Trophoblast cell (in vitro differentiated cells and primary cell): Measurements from ENCODE around the gene TESK1.

Experiments used
- DNase-seq, 2 donors: peaks; one replicate each; pipeline ENCODE4 v3.0.0-alpha.2; 2016
- H2AFZ ChIP-seq: 2 replicates; pipeline ENCODE4 v1.6.1; 2013; ENCODE audit warnings: low read length, moderate library complexity, mild to moderate bottlenecking; ENCODE audit not compliant: insufficient read depth, poor library complexity
- H2AK5ac ChIP-seq: 2 replicates; pipeline ENCODE4 v1.6.1; 2013; ENCODE audit warnings: mild to moderate bottlenecking, low read length
- H2BK120ac ChIP-seq: 2 replicates; pipeline ENCODE4 v1.6.1; 2013; ENCODE audit warnings: low read length, mild to moderate bottlenecking, moderate library complexity; ENCODE audit not compliant: insufficient read depth, poor library complexity
- H2BK12ac ChIP-seq: 2 replicates; pipeline ENCODE4 v1.6.1; 2013; ENCODE audit warnings: mild to moderate bottlenecking, low read length, moderate library complexity
- H2BK5ac ChIP-seq: 2 replicates; pipeline ENCODE4 v1.6.1; 2013; ENCODE audit warnings: low read length, low read depth, moderate library complexity, mild to moderate bottlenecking; ENCODE audit not compliant: poor library complexity
- H3K14ac ChIP-seq: 2 replicates; pipeline ENCODE4 v1.6.1; 2013; ENCODE audit warnings: mild to moderate bottlenecking, low read length
- H3K18ac ChIP-seq: 2 replicates; pipeline ENCODE4 v1.6.1; 2013; ENCODE audit warnings: mild to moderate bottlenecking, low read length
- H3K23ac ChIP-seq: 2 replicates; pipeline ENCODE4 v1.6.1; 2013; ENCODE audit warnings: low read length
- H3K27ac ChIP-seq: 2 replicates; pipeline ENCODE4 v1.5.1; 2013; ENCODE audit warnings: low read depth, mild to moderate bottlenecking, inconsistent platforms, low read length, moderate library complexity
- H3K27me3 ChIP-seq: 2 replicates; pipeline ENCODE4 v1.6.1; 2013; ENCODE audit warnings: inconsistent platforms, mild to moderate bottlenecking, low read length, moderate library complexity; ENCODE audit not compliant: insufficient read depth
- H3K36me3 ChIP-seq, 2 experiments: 1 replicate in 1 of 2; 2 replicates in 1 of 2; pipeline ENCODE4 v1.6.1; 2013; ENCODE audit warnings: low read length in 2 of 2, mild to moderate bottlenecking in 2 of 2, moderate library complexity in 1 of 2; ENCODE audit not compliant: insufficient read depth in 2 of 2, control insufficient read depth in 1 of 2
- H3K4ac ChIP-seq: 2 replicates; pipeline ENCODE4 v1.6.1; 2013; ENCODE audit warnings: low read depth, mild to moderate bottlenecking, low read length, moderate library complexity
- H3K4me1 ChIP-seq, 2 experiments: 1 replicate in 1 of 2; 2 replicates in 1 of 2; pipeline ENCODE4 v1.6.1; 2013; ENCODE audit warnings: low read length in 2 of 2, mild to moderate bottlenecking in 2 of 2, moderate library complexity in 1 of 2; ENCODE audit not compliant: insufficient read depth in 2 of 2, control insufficient read depth in 1 of 2
- H3K4me2 ChIP-seq: 2 replicates; pipeline ENCODE4 v1.6.1; 2013; ENCODE audit warnings: inconsistent platforms, mild to moderate bottlenecking, low read length, moderate library complexity
- H3K4me3 ChIP-seq: 2 replicates; pipeline ENCODE4 v1.5.1; 2013; ENCODE audit warnings: mild to moderate bottlenecking, low read depth, low read length, inconsistent platforms
- H3K79me1 ChIP-seq: one replicate; pipeline ENCODE4 v1.6.1; 2013; ENCODE audit warnings: low read length
- H3K79me2 ChIP-seq: 2 replicates; pipeline ENCODE4 v1.6.1; 2013; ENCODE audit warnings: low read length, mild to moderate bottlenecking; ENCODE audit not compliant: control insufficient read depth, insufficient read depth, poor library complexity
- H3K9ac ChIP-seq: 2 replicates; pipeline ENCODE4 v1.6.1; 2013; ENCODE audit warnings: mild to moderate bottlenecking, low read length
- H3K9me3 ChIP-seq: 2 replicates; pipeline ENCODE4 v1.6.1; 2013; ENCODE audit warnings: low read depth, mild to moderate bottlenecking, control low read depth, inconsistent platforms, low read length; ENCODE audit not compliant: insufficient read depth
- H4K12ac ChIP-seq: 2 replicates; pipeline ENCODE4 v1.6.1; 2013; ENCODE audit warnings: low read depth, mild to moderate bottlenecking, low read length, moderate library complexity
- H4K8ac ChIP-seq: 2 replicates; pipeline ENCODE4 v1.6.1; 2013; ENCODE audit warnings: low read depth, mild to moderate bottlenecking, low read length, moderate library complexity
- H4K91ac ChIP-seq: one replicate; pipeline ENCODE4 v1.6.1; 2013; ENCODE audit warnings: low read depth, mild to moderate bottlenecking, low read length, moderate library complexity
- WGBS: extraction: QIAGEN DNeasy Blood & Tissue Kit; methylation state at CpG from one replicate; pipeline ENCODE4 v1.1.7; 2013; ENCODE audit warnings: missing lambda C conversion rate; ENCODE audit not compliant: insufficient read length, insufficient coverage; ENCODE audit errors: extremely low coverage; 5-methylcytosine and 5-hydroxymethylcytosine counted together

Gene TESK1

DNA sequence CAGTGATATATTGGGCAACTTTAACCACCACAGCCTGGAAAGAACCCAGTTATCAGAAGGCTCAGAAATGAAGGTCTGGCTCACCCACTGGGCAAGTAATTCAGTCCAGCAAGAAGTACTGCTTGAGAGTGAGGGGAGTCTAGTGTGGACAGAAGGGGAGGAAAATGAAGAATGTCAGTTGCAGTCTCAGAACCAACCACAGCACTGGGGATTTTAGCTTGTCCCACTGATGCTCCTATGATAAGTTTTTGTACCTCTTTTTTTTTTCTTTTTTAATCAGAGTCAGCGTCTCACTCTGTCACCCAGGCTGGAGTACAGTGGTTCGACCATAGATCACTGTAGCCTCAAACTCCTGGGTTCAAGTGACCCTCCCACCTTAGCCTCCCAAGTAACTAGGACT lies 22.5 kb downstream of the TESK1 start:
- H3K4me2 ChIP-seq, result no peak overlapping the region
- no peaks in the 10 kb centered on the region for H3K9me3 ChIP-seq
- H2AFZ ChIP-seq, result no peak overlapping the region
- no peak overlapping the region for H3K4ac ChIP-seq
- H3K14ac ChIP-seq, result no peak overlapping the region
- H2BK120ac ChIP-seq, result no peak overlapping the region
- H3K9ac ChIP-seq, result no peak overlapping the region
- no peak for DNase-seq
- no CpG with 5 or more reads among the region's 2 CpGs for WGBS
- H3K36me3 ChIP-seq, result no peaks in the 10 kb centered on the region
- no peak overlapping the region for H2BK5ac ChIP-seq
- H3K18ac ChIP-seq, result no peak overlapping the region
- H2AK5ac ChIP-seq, result no peak overlapping the region
- H3K4me3 ChIP-seq, result no peak overlapping the region
- H4K8ac ChIP-seq, result no peak overlapping the region
- H3K27ac ChIP-seq, result no peak overlapping the region
- no peak overlapping the region for H4K91ac ChIP-seq
- no peaks in the 10 kb centered on the region for H3K4me1 ChIP-seq
- no peak overlapping the region for H3K23ac ChIP-seq
- no peaks in the 10 kb centered on the region for H3K79me2 ChIP-seq
- no peak overlapping the region for H2BK12ac ChIP-seq
- no peaks in the 10 kb centered on the region for H3K27me3 ChIP-seq
- H4K12ac ChIP-seq, result no peak overlapping the region
- no peaks in the 10 kb centered on the region for H3K79me1 ChIP-seq

DNA sequence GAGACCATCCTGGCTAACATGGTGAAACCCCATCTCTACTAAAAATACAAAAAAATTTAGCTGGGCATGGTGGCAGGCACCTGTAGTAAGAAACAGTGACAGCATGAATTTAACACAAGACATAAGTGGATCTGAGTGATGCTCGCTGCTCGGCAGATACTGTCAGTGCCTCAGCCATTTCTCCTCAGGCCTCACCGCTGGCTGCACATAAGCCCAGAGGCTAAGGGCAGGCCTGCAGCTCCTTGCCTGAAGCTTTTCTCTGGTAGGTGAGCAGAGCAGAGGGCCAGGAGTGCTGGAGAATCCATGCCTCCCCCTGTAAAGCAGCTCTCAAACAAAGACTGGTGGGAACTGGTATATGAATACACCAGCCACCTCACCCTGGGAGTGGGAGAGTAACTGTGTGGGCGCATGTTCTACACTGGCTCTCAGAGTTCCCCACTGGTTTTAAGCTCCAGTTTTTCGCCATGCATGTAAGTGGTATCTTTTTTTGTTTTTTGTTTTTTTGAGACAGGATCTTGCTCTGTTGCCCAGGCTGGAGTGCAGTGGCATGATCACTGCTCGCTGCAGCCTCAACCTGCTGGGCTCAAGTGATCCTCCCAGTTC lies 23.4 kb downstream of the TESK1 start:
- Histone ChIP-seq H3K27me3 (no peaks in the 10 kb centered on the region), H4K12ac (no peak overlapping the region), H3K79me2 (no peaks in the 10 kb centered on the region), H2BK120ac (no peak overlapping the region), H3K79me1 (no peaks in the 10 kb centered on the region), H3K27ac (no peak overlapping the region), H2BK12ac (no peak overlapping the region), H2BK5ac (no peak overlapping the region), H3K4me1 (no peaks in the 10 kb centered on the region), H3K9me3 (no peaks in the 10 kb centered on the region), H3K9ac (no peak overlapping the region), H3K4ac (no peak overlapping the region), H3K4me3 (no peak overlapping the region), H3K4me2 (no peak overlapping the region), H2AFZ (no peak overlapping the region), H4K91ac (no peak overlapping the region), H3K36me3 (no peaks in the 10 kb centered on the region), H2AK5ac (no peak overlapping the region), H3K23ac (no peak overlapping the region), H3K14ac (no peak overlapping the region), H4K8ac (no peak overlapping the region), H3K18ac (no peak overlapping the region)
- no peak for DNase-seq
- no CpG with 5 or more reads among the region's 6 CpGs for WGBS

DNA sequence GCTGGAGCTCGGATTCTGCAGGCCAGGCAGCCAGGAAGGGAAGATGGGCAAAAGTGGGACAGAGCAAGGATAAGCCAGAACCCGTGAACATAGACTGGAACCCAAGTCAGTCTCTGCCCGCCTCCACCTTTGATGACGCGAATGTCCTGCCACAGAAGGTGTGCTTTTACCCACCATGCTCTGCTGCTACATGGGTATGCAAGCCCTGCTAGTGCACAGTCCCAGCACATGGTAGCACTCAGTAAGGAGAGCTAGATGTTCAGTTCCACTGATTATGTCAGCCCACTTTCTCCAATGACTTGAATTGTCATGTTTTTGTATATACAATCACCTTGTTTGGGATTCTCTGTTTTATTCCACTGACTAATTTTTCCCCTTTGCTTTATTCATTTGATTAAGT lies 24.5 kb downstream of the TESK1 start:
- Histone ChIP-seq H3K4me3 (no peak overlapping the region), H3K23ac (no peak overlapping the region), H3K4ac (no peak overlapping the region), H3K36me3 (no peaks in the 10 kb centered on the region), H3K79me1 (no peaks in the 10 kb centered on the region), H3K4me1 (no peaks in the 10 kb centered on the region), H3K9me3 (no peaks in the 10 kb centered on the region), H2AK5ac (no peak overlapping the region), H3K27ac (no peak overlapping the region), H2BK12ac (no peak overlapping the region), H2BK120ac (no peak overlapping the region), H4K12ac (no peak overlapping the region), H3K4me2 (no peak overlapping the region), H2AFZ (no peak overlapping the region), H4K8ac (no peak overlapping the region), H3K14ac (no peak overlapping the region), H2BK5ac (no peak overlapping the region), H3K9ac (no peak overlapping the region), H3K79me2 (no peaks in the 10 kb centered on the region), H4K91ac (no peak overlapping the region), H3K18ac (no peak overlapping the region), H3K27me3 (no peaks in the 10 kb centered on the region)
- WGBS, result no CpG with 5 or more reads among the region's 5 CpGs
- no peak for DNase-seq

DNA sequence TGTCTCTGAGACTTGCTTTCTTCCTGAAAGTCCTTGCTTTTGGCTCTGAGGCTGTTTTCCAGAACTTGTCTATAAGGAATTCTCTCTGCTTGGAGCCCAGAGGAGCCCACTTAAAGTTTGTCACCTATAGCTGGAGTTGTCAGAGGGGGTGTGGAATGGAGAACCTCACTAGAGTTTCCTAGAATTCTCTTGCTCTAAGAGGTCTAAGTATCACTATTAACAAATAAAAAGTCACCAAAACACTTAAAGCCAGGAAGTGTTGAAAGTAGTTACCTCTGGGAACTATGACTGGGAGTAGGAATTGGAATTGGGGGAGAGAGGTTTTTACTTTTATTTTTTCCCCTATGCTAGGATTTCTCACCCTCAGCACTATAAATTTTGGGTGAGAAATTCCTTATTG lies 30.7 kb downstream of the TESK1 start:
- no peak overlapping the region for H4K12ac ChIP-seq
- H3K27ac ChIP-seq, result no peak overlapping the region
- H2AK5ac ChIP-seq, result no peak overlapping the region
- no peaks in the 10 kb centered on the region for H3K9me3 ChIP-seq
- DNase-seq, result no peak
- no peak overlapping the region for H4K91ac ChIP-seq
- no peak overlapping the region for H3K23ac ChIP-seq
- no peak overlapping the region for H3K4ac ChIP-seq
- no peak overlapping the region for H3K4me3 ChIP-seq
- no peak overlapping the region for H2BK120ac ChIP-seq
- H3K36me3 ChIP-seq, result no peaks in the 10 kb centered on the region
- no peaks in the 10 kb centered on the region for H3K79me2 ChIP-seq
- H3K27me3 ChIP-seq, result no peaks in the 10 kb centered on the region
- no peak overlapping the region for H2AFZ ChIP-seq
- no peak overlapping the region for H2BK12ac ChIP-seq
- no peak overlapping the region for H3K9ac ChIP-seq
- no peak overlapping the region for H3K18ac ChIP-seq
- H3K79me1 ChIP-seq, result no peaks in the 10 kb centered on the region
- no peak overlapping the region for H3K14ac ChIP-seq
- H3K4me1 ChIP-seq, result no peaks in the 10 kb centered on the region
- no peak overlapping the region for H3K4me2 ChIP-seq
- H4K8ac ChIP-seq, result no peak overlapping the region
- no peak overlapping the region for H2BK5ac ChIP-seq
